Kidney capillary endothelial cell (primary cell): ENCODE data around the gene KRAS.

Experiments
- DNase-seq: peaks from one replicate; pipeline ENCODE4 v3.0.0-alpha.2; 2018; ENCODE audit warnings: low spot score

The KRAS gene

GRCh38 chr12:25194722-25195055 is 56.0 kb downstream of the KRAS start:
- DNase-seq: no peak

- DNase-seq: no peak
Observed at GRCh38 chr12:25194214-25194613, 56.5 kb downstream of the KRAS start.

- DNase-seq: no peak
Observed at GRCh38 chr12:25190793-25191192, 59.9 kb downstream of the KRAS start.

GRCh38 chr12:25189656-25190055 is 61.1 kb downstream of the KRAS start:
- no peak for DNase-seq

- no peak for DNase-seq
Observed at GRCh38 chr12:25187781-25188180, 62.9 kb downstream of the KRAS start.

- DNase-seq: no peak
Observed at GRCh38 chr12:25186788-25187402, 63.8 kb downstream of the KRAS start.

- DNase-seq: no peak
Observed at GRCh38 chr12:25186038-25186787, 64.5 kb downstream of the KRAS start.

- no peak for DNase-seq
Observed at GRCh38 chr12:25184132-25184531, 66.6 kb downstream of the KRAS start.

- no peak for DNase-seq
Observed at GRCh38 chr12:25182765-25183164, 68.0 kb downstream of the KRAS start.

- DNase-seq: no peak
Observed at GRCh38 chr12:25162866-25163265, 87.9 kb downstream of the KRAS start.

GRCh38 chr12:25156061-25156460 is 94.7 kb downstream of the KRAS start:
- no peak for DNase-seq

- peak; percentile 38 for DNase-seq
Observed at GRCh38 chr12:25155022-25155576, 95.6 kb downstream of the KRAS start.
